HepG2 (cell line): ENCODE data around the gene AKAP1. TPM values are rescaled to one million over a fixed set of nuclear protein-coding genes. Genes with fewer than 3 reads are reported as not detected.

Source experiments
- ATAC-seq: fragments of 200-7000 bp; cut with Tn5 transposase; 3 replicates; pipeline ENCODE4 v1.9.1; 2020; ENCODE audit warnings: mild to moderate bottlenecking, moderate library complexity
- BruUV-seq: library from RNA; stranded (reverse); fragments of 400-500 nt; replicated peaks from 2 replicates; lab custom pipeline; 2021; lab: Mats Ljungman, UMichigan
- CTCF ChIA-PET: fragments of 300-600 bp; formaldehyde crosslinking; extraction: SDS; loops from one replicate; lab custom pipeline; 2021; ENCODE audit warnings: low total read pairs, inconsistent platforms, low intra/inter-chr PET ratio; lab: Yijun Ruan, JAX
- POLR2A ChIA-PET: fragments of 350-600 bp; sonication (Branson Sonifier 250); formaldehyde crosslinking; loops from one replicate; lab custom pipeline; 2020; ENCODE audit warnings: antibody characterized with exemption, inconsistent platforms; lab: Yijun Ruan, JAX
- DNase-seq: peaks from one replicate; pipeline ENCODE4 v3.0.0-alpha.2; 2015; ENCODE audit warnings: low spot score
- FAIRE-seq: peaks from 3 replicates; lab custom pipeline; 2011; peaks lifted over from hg19 to GRCh38; lab: Jason Lieb, UNC
- H2AFZ ChIP-seq: one replicate; pipeline ENCODE4 v1.6.1; 2011; ENCODE audit warnings: low read length, inconsistent platforms
- H3K27ac ChIP-seq: fragments of 300-600 bp; 3 replicates; pipeline ENCODE4 v1.8.0; 2011; ENCODE audit warnings: mixed run types, mild to moderate bottlenecking, mixed read lengths, low read length, inconsistent platforms; ENCODE audit not compliant: insufficient read depth; ENCODE audit errors: extremely low read length
- H3K27me3 ChIP-seq, 2 experiments: fragments of 200-600 bp in 1 of 2; 2 replicates in 1 of 2; 3 replicates in 1 of 2; pipeline versions ENCODE4 v1.6.0 to v1.8.0; 2011; ENCODE audit warnings: low read length in 2 of 2, mild to moderate bottlenecking in 2 of 2, moderate library complexity in 2 of 2, inconsistent platforms in 1 of 2; ENCODE audit not compliant: insufficient read depth in 2 of 2, control insufficient read depth in 1 of 2
- H3K36me3 ChIP-seq, 2 experiments: fragments of 200-600 bp in 1 of 2; replicated peaks in 1 of 2; 2 replicates in 1 of 2; 3 replicates in 1 of 2; pipeline versions ENCODE4 v1.5.1 to v1.8.0; 2011; ENCODE audit warnings: low read length in 2 of 2, inconsistent platforms in 1 of 2; ENCODE audit not compliant: insufficient read depth in 2 of 2, control insufficient read depth in 1 of 2
- H3K4me1 ChIP-seq: 2 replicates; pipeline ENCODE4 v1.5.1; 2012; ENCODE audit warnings: low read length, inconsistent platforms; ENCODE audit not compliant: insufficient read depth
- H3K4me2 ChIP-seq: 2 replicates; pipeline ENCODE4 v1.6.0; 2011; ENCODE audit warnings: low read depth, low read length, inconsistent platforms
- H3K4me3 ChIP-seq, 3 experiments: fragments of 200-600 bp in 1 of 3; sonication (generic), shearing (Covaris generic) in 1 of 3; replicated peaks in 1 of 3; 2 replicates each; pipeline ENCODE4 v1.5.1; 2011 to 2016; ENCODE audit warnings: low read length in 3 of 3, inconsistent platforms in 2 of 3, low read depth in 2 of 3, mild to moderate bottlenecking in 2 of 3, control low read depth in 1 of 3, mixed read lengths in 1 of 3; ENCODE audit not compliant: insufficient read depth in 1 of 3
- H3K79me2 ChIP-seq: one replicate; pipeline ENCODE4 v1.6.1; 2011; ENCODE audit warnings: low read length, inconsistent platforms; ENCODE audit not compliant: insufficient read depth
- H3K9ac ChIP-seq: 2 replicates; pipeline ENCODE4 v1.6.0; 2011; ENCODE audit warnings: mild to moderate bottlenecking, low read depth, low read length, inconsistent platforms; ENCODE audit not compliant: insufficient read depth
- H3K9me3 ChIP-seq: 2 replicates; pipeline ENCODE4 v1.5.1; 2012; ENCODE audit warnings: mild to moderate bottlenecking, low read length
- H4K20me1 ChIP-seq: 2 replicates; pipeline ENCODE4 v1.6.0; 2011; ENCODE audit warnings: inconsistent platforms, mild to moderate bottlenecking, low read length, moderate library complexity; ENCODE audit not compliant: insufficient read depth
- CCAR2 ChIP-seq: fragments of 200-400 bp; formaldehyde crosslinking; optimal IDR thresholded peaks from 2 replicates; pipeline ENCODE3; 2018; ENCODE audit warnings: low read depth, mild to moderate bottlenecking, low read length, moderate library complexity
- HMG20B ChIP-seq: conservative IDR thresholded peaks from 2 replicates; pipeline ENCODE4 v1.6.1; 2016; ENCODE audit warnings: missing genetic modification reagents, missing compliant biosample characterization
- whole genome bisulfite sequencing: methylation state at CpG from one replicate; pipeline ENCODE4 v1.1.6; 2017; ENCODE audit warnings: low lambda C conversion rate; 5-methylcytosine and 5-hydroxymethylcytosine counted together
- in situ Hi-C: cut with HindIII; loops from 2 replicates; pipeline ENCODE4 v1.10.0; 2017; ENCODE audit warnings: low pct_unique_long_range_greater_than_20kb; ENCODE audit not compliant: extremely low pct_ligation_motif_present
- intact Hi-C: fragments of 100-400 bp; cut with micrococcal nuclease; formaldehyde crosslinking; loops from one replicate; pipeline ENCODE4 v1.10.0; 2022; ENCODE audit not compliant: unreplicated experiment
- polyA plus RNA-seq, 8 experiments: library from polyadenylated mRNA; depleted of rRNA in 3 of 8; stranded (reverse) in 7 of 8; unstranded in 1 of 8; fragments of >200 nt; fragmentation: Illumina TruSeq in 4 of 8; extraction: Trizol in 4 of 8; gene quantifications; 2 replicates each; pipeline versions ENCODE4 v1.2.1 to v1.2.3, GENCODE V29; 2011 to 2016; ENCODE audit warnings: low read depth in 4 of 8, missing spikeins in 1 of 8, mixed read lengths in 1 of 8; ENCODE audit not compliant: insufficient read depth in 1 of 8
- total RNA-seq, 5 experiments: library from RNA; depleted of rRNA; stranded (reverse); fragments of >200 nt; fragmentation: Illumina TruSeq; extraction: Trizol; gene quantifications; 2 replicates each; pipeline ENCODE4 v1.2.3, GENCODE V29; 2016; ENCODE audit warnings: low read depth in 1 of 5
- TF ChIP-seq, protein P1 (sequence below): sonication (generic); formaldehyde crosslinking; IDR thresholded peaks from 2 replicates; pipeline ENCODE4 v1.8.0; 2022; ENCODE audit warnings: mild to moderate bottlenecking, missing genetic modification reagents, borderline replicate concordance

The AKAP1 gene
- total and polyA plus RNA-seq, 2 of the 13 experiments (the other 11 are each of a cell fraction or from before 2014, with no cell fraction given), result 101 to 131 TPM

DNA sequence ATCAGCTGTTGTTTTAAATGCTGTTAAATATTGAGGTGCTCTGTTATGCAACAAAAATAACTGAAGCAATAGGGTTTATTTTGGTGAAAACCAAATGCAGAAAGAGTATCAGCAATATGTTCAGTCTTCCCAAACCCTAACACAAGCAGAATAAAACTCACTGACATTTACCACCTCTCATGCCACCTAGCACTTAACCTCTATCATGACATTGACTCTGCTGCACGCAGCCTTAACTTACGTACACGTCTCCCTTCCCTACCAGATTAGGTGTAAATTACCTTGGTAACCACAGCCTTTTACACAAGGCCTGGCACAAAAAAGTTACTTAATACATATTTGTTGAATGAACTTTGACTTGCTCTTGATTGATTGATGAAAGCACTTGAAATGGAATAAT, 9.9 kb upstream of the AKAP1 start:
- WGBS, result 50% methylated on average over 3 of the region's 3 CpGs
- Histone ChIP-seq H3K36me3 (no peaks in the 10 kb centered on the region), H3K27me3 (no peaks in the 10 kb centered on the region), H3K9me3 (no peaks in the 10 kb centered on the region), H3K4me3 (no peak overlapping the region), H3K79me2 (no peaks in the 10 kb centered on the region), H2AFZ (no peak overlapping the region), H3K4me1 (0 out of 2 replicates have a peak, but pooled peaks cover 5% of the 10 kb centered on the region), H4K20me1 (no peaks in the 10 kb centered on the region), H3K4me2 (no peak overlapping the region), H3K27ac (no peak overlapping the region), H3K9ac (no peak overlapping the region)
- no peak for FAIRE-seq
- POLR2A ChIA-PET, result no interaction called here
- no peak for TF ChIP-seq CCAR2
- no TSS peak for BruUV-seq
- intact Hi-C loops, result no loop called here
- CTCF ChIA-PET, result no interaction called here
- in situ Hi-C loops, result no loop called here
- DNase-seq, result no peak
- ATAC-seq, result no peak

- H3K27ac ChIP-seq, result no peak overlapping the region
- in situ Hi-C loops (no loop called here), intact Hi-C loops (no loop called here)
- no peak overlapping the region for H3K4me3 ChIP-seq
- ATAC-seq (no peak), DNase-seq (no peak), FAIRE-seq (no peak)
- 35% methylated on average over 3 of the region's 3 CpGs for WGBS
- no peak overlapping the region for H3K9ac ChIP-seq
- H3K79me2 ChIP-seq, result no peaks in the 10 kb centered on the region
- H4K20me1 ChIP-seq, result no peaks in the 10 kb centered on the region
- TF ChIP-seq HMG20B (CRISPR knock-in tag), result no peak
- TF ChIP-seq, protein P1, sequence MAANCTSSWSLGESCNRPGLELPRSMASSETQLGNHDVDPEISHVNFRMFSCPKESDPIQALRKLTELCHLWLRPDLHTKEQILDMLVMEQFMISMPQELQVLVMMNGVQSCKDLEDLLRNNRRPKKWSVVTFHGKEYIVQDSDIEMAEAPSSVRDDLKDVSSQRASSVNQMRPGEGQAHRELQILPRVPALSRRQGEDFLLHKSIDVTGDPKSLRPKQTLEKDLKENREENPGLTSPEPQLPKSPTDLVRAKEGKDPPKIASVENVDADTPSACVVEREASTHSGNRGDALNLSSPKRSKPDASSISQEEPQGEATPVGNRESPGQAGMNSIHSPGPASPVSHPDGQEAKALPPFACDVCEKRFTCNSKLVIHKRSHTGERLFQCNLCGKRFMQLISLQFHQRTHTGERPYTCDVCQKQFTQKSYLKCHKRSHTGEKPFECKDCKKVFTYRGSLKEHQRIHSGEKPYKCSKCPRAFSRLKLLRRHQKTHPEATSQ, result no peak
- H3K27me3 ChIP-seq, result no peaks in the 10 kb centered on the region
- H3K4me1 ChIP-seq, result 0 out of 2 replicates have a peak, but pooled peaks cover 5% of the 10 kb centered on the region
- CTCF ChIA-PET, result no interaction called here
- no TSS peak for BruUV-seq
- no peak overlapping the region for H3K4me2 ChIP-seq
- POLR2A ChIA-PET, result no interaction called here
- no peaks in the 10 kb centered on the region for H3K9me3 ChIP-seq
- H3K36me3 ChIP-seq, result no peaks in the 10 kb centered on the region
- no peak overlapping the region for H2AFZ ChIP-seq
Measured at GRCh38 chr17:57075785-57076184, 9.3 kb upstream of the AKAP1 start.
